GM12892 (cell line): ENCODE measurements around the gene CCDC97.

Experiments
- POLR2A ChIP-seq: IDR thresholded peaks from 2 replicates; pipeline ENCODE4 v1.6.1; 2011; ENCODE audit warnings: low read depth, low read length, control low read depth
- POLR2AphosphoS5 ChIP-seq: IDR thresholded peaks from 2 replicates; pipeline ENCODE4 v1.6.1; 2011; ENCODE audit warnings: low read depth, low read length, control low read depth
- TAF1 ChIP-seq: IDR thresholded peaks from 2 replicates; pipeline ENCODE4 v1.6.1; 2011; ENCODE audit warnings: low read depth, mild to moderate bottlenecking, control low read depth, low read length, borderline replicate concordance

- TF ChIP-seq POLR2AphosphoS5 = no peak
- no peak for TF ChIP-seq POLR2A
- TF ChIP-seq TAF1 = no peak; the same call in 1 of the 2 replicates
Observed at GRCh38 chr19:41263850-41264580, 46.0 kb upstream of the CCDC97 start, which contains the start of gene HNRNPUL1.
